ENCODE data around the gene UMOD. TPM values are rescaled to one million over a fixed set of nuclear protein-coding genes. Genes with fewer than 3 reads are reported as not detected.

UMOD gene
- total RNA-seq, 1 experiment from 2014 or later = not detected

Other genes with a start within 250 kb of the UMOD start
- gene GP2, start 25.2 kb downstream of the UMOD start, total RNA-seq (2022) = not detected in 2 replicates
- gene PDILT, start 52.0 kb upstream of the UMOD start, total RNA-seq (2022) = not detected in 2 replicates
- gene ACSM5, start 56.8 kb upstream of the UMOD start, total RNA-seq (2022) = 0.22 and 0.54 TPM in 2 replicates
- gene ACSM2A, start 98.8 kb upstream of the UMOD start, total RNA-seq (2022) = not detected in 2 replicates
- not detected in 2 replicates for gene ACSM2B, start 223.7 kb upstream of the UMOD start, total RNA-seq (2022)